SKM-1 treated with dmso at 0.1 percent for 144 hours (cell line): ENCODE measurements around the gene CDC45.

Source experiments
- DNase-seq: peaks from one replicate; lab custom pipeline; 2025; ENCODE audit not compliant: unreplicated experiment; lab: John Stamatoyannopoulos, UW

The CDC45 gene

GRCh38 chr22:19514831-19515565 is 35.3 kb downstream of the CDC45 start:
- no peak for DNase-seq

GRCh38 chr22:19515654-19516377 is 36.1 kb downstream of the CDC45 start:
- DNase-seq, result no peak

- no peak for DNase-seq
These were observed 36.9 kb downstream of the CDC45 start for GRCh38 chr22:19516378-19517170.

GRCh38 chr22:19517171-19517500 is 37.4 kb downstream of the CDC45 start:
- DNase-seq, result no peak

- DNase-seq, result no peak
These were observed 38.3 kb downstream of the CDC45 start for GRCh38 chr22:19517919-19518611.

GRCh38 chr22:19518635-19519034 is 38.9 kb downstream of the CDC45 start:
- DNase-seq, result no peak

GRCh38 chr22:19519041-19519926 is 39.6 kb downstream of the CDC45 start:
- no peak for DNase-seq

GRCh38 chr22:19520007-19520406 is 40.3 kb downstream of the CDC45 start:
- DNase-seq, result no peak

- DNase-seq, result no peak
These were observed 41.0 kb downstream of the CDC45 start for GRCh38 chr22:19520566-19521305.

GRCh38 chr22:19522190-19522880 is 42.6 kb downstream of the CDC45 start:
- no peak for DNase-seq

GRCh38 chr22:19522881-19523239 is 43.1 kb downstream of the CDC45 start:
- DNase-seq, result no peak

- DNase-seq, result no peak
These were observed 43.8 kb downstream of the CDC45 start for GRCh38 chr22:19523240-19524169.

- no peak for DNase-seq
These were observed 44.7 kb downstream of the CDC45 start, which contains the start of gene CLDN5 for GRCh38 chr22:19524170-19525115. Gene CLDN5, minus strand, starts transcription at chr22:19524410. Its CDS starts 155 bp downstream, at chr22:19524255.

- no peak for DNase-seq
These were observed 45.5 kb downstream of the CDC45 start for GRCh38 chr22:19525116-19525660.

GRCh38 chr22:19525666-19526065 is 45.9 kb downstream of the CDC45 start:
- no peak for DNase-seq

- DNase-seq, result no peak
These were observed 46.5 kb downstream of the CDC45 start for GRCh38 chr22:19526076-19526701.
